DMS153 treated with DMSO at 0.1 percent for 48 hours (cell line): Measurements from ENCODE around the gene TCF15.

Experiments
- DNase-seq: peaks from one replicate; lab custom pipeline; 2025; ENCODE audit not compliant: unreplicated experiment; lab: John Stamatoyannopoulos, UW

Gene TCF15

DNA sequence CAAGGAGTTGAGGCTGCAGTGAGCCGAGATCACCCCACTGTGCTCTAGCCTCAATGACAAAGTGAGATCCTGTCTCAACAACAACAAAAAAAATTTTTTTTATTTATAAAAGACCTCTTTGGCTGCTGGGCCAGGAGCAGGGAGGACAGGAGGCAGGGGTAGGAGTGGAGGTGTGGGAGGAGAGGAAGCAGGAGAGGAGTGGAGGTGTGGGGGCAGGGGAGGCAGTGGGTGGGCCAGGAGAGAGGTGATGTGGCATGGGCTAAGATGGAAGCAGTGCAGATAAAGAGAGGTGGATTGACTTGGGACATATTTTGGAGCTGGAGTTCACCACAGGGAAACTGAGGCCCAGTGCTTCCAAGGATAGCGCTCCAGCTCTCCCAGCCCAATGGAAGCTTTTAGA is 53.1 kb downstream of the TCF15 start:
- no peak for DNase-seq

DNA sequence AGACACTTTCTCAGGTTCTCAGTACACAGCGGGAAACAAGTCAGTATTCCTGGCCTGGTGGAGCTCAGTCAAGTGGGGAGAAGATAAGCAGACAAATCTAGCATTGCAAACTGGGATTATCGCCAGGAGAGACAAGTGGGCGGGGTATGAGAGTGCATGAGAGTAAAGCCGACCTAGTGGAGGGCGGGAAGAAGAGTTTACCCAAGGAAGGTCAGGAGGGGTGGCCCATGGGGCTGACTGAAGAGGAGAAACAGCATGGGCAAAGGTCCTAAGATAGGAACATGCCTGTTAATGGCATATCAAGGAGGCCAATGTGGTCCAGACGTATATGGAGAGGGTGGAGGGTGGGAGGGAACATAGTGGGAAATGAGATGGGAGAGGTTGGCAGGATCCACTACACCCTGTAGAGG is 54.1 kb downstream of the TCF15 start:
- no peak for DNase-seq
